Ureter (tissue), 1 donor: ENCODE measurements around the gene TPK1. TPM values are rescaled to one million over a fixed set of nuclear protein-coding genes. Genes with fewer than 3 reads are reported as not detected.
A peak's percentile ranks its signal among the peaks of the same experiment; 100 is the strongest.
"Not testable (repeated sequence)": the region's sequence is repeated elsewhere in the genome, so short reads cannot be mapped to it uniquely, and the experiment has no call there.

Experiments used
- DNase-seq: peaks from one replicate; pipeline ENCODE4 v3.0.0-alpha.2; 2020; ENCODE audit warnings: low spot score
- total RNA-seq: library from RNA; stranded (reverse); gene quantifications from one replicate; pipeline ENCODE4 v1.2.4, GENCODE V29; 2023
- donor health status: DM: yes; HTN: yes; CAD: no.

TPK1 gene
- total RNA-seq, 1 donor from 2014 or later: 12.7 TPM

- no peak for DNase-seq
Measured at GRCh38 chr7:144477348-144477747, 358.5 kb downstream of the TPK1 start.

GRCh38 chr7:144474800-144475615 is 360.8 kb downstream of the TPK1 start:
- DNase-seq: no peak

- no peak for DNase-seq
Measured at GRCh38 chr7:144474363-144474762, 361.5 kb downstream of the TPK1 start.

GRCh38 chr7:144473908-144474307 is 361.9 kb downstream of the TPK1 start:
- DNase-seq: no peak

GRCh38 chr7:144470078-144470477 is 365.8 kb downstream of the TPK1 start:
- no peak for DNase-seq

- DNase-seq: no peak
Measured at GRCh38 chr7:144468990-144469732, 366.7 kb downstream of the TPK1 start.

- DNase-seq: no peak
Measured at GRCh38 chr7:144459635-144460034, 376.2 kb downstream of the TPK1 start.

GRCh38 chr7:144455040-144455404 is 380.8 kb downstream of the TPK1 start:
- DNase-seq: no peak

GRCh38 chr7:144454256-144455039 is 381.4 kb downstream of the TPK1 start:
- no peak for DNase-seq

GRCh38 chr7:144452064-144452463 is 383.8 kb downstream of the TPK1 start:
- no peak for DNase-seq

- no peak for DNase-seq
Measured at GRCh38 chr7:144445590-144445989, 390.3 kb downstream of the TPK1 start.

GRCh38 chr7:144439717-144440205 is 396.1 kb downstream of the TPK1 start:
- DNase-seq: no peak

GRCh38 chr7:144438759-144439158 is 397.1 kb downstream of the TPK1 start:
- DNase-seq: no peak

- peak; percentile 70 for DNase-seq
Measured at GRCh38 chr7:144437370-144438191, 398.3 kb downstream of the TPK1 start.

GRCh38 chr7:144436500-144436899 is 399.4 kb downstream of the TPK1 start:
- no peak for DNase-seq

GRCh38 chr7:144428431-144428830 is 407.4 kb downstream of the TPK1 start:
- DNase-seq: no peak

- not testable (repeated sequence) for DNase-seq
Measured at GRCh38 chr7:144427539-144427938, 408.3 kb downstream of the TPK1 start.

- DNase-seq: not testable (repeated sequence)
Measured at GRCh38 chr7:144418931-144419330, 416.9 kb downstream of the TPK1 start.

- DNase-seq: no peak
Measured at GRCh38 chr7:144416341-144416740, 419.5 kb downstream of the TPK1 start.

GRCh38 chr7:144415858-144416257 is 420.0 kb downstream of the TPK1 start:
- DNase-seq: no peak

- no peak for DNase-seq
Measured at GRCh38 chr7:144414815-144415214, 421.0 kb downstream of the TPK1 start.
